ENCODE measurements around the gene HECW1.
"Not testable (repeated sequence)": the region's sequence is repeated elsewhere in the genome, so short reads cannot be mapped to it uniquely, and the experiment has no call there.

HECW1 gene

DNA sequence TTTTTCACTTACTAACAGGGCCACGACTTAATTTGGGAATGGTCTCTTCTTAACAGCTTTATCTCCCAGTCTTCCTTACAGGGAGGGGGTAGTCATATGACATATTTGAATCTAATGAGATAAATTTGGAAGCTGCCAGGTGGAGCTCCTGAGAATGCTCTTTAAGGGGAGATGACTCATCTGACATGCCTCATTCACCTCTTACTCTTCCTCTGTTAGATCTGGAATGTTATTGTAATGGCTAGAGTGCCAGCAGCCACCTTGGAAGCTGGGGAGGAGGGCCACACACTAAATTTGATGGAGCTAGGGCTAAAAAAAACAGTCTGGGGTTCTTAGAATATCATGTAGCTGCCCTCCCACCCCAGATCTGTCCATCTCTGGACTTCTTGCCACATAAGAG is 22.7 kb downstream of the HECW1 start:
- Histone ChIP-seq H3K4me1 (ENCODE audit: insufficient read depth, low read length) (no peaks in the 10 kb centered on the region), H3K27ac (ENCODE audit: low read depth, low read length) (no peak overlapping the region), H3K36me3 (ENCODE audit: insufficient read depth, low read length) (no peaks in the 10 kb centered on the region), H3K4me3 (ENCODE audit: low read depth in 1 of 2, low read length in 2 of 2) (no peak overlapping the region), H3K27me3 (ENCODE audit: control insufficient read depth in 1 of 2, insufficient read depth in 2 of 2, low read length in 2 of 2) (no peaks in the 10 kb centered on the region), H3K9ac (ENCODE audit: low read length) (no peak overlapping the region), H3K9me3 (ENCODE audit: low read length) (no peaks in the 10 kb centered on the region)

GRCh38 chr7:43136064-43136463 is 23.6 kb downstream of the HECW1 start:
- no peaks in the 10 kb centered on the region for H3K4me1 ChIP-seq (ENCODE audit: insufficient read depth, low read length)
- H3K9me3 ChIP-seq (ENCODE audit: low read length) = no peaks in the 10 kb centered on the region
- no peaks in the 10 kb centered on the region for H3K36me3 ChIP-seq (ENCODE audit: insufficient read depth, low read length)
- no peaks in the 10 kb centered on the region for H3K27me3 ChIP-seq (ENCODE audit: control insufficient read depth in 1 of 2, insufficient read depth in 2 of 2, low read length in 2 of 2)
- H3K27ac ChIP-seq (ENCODE audit: low read depth, low read length) = no peak overlapping the region
- no peak overlapping the region for H3K4me3 ChIP-seq (ENCODE audit: low read depth in 1 of 2, low read length in 2 of 2)
- no peak overlapping the region for H3K9ac ChIP-seq (ENCODE audit: low read length)

DNA sequence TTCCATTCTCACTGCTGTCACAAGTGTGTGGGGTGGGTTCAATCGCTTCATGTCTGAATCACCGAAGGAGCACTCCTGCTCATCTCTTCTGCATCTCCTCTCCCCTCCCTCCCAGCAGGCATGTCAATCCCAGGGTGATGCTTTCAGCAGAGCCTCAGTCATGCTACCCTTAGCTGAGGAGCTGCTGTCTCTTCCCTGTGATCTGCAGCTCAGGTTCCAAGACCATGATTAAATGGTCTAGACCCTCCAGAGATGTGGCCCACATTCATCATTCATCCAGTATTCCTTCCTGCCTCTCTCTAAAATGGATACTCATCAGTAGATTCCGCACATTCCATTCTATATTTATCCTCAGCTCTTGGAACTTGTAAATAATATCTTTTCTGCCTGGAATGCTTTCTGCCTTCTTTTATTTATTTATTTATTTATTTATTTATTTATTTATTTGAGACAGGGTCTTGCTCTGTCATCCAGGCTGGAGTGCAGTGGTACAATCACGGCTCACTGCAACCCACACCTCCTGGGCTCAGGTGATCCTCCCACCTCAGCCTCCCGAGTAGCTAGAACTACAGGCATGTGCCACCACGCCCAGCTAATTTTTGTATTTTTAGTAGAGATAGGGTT is 24.8 kb downstream of the HECW1 start:
- H3K27me3 ChIP-seq (ENCODE audit: control insufficient read depth in 1 of 2, insufficient read depth in 2 of 2, low read length in 2 of 2); H3K4me3 ChIP-seq (ENCODE audit: low read depth in 1 of 2, low read length in 2 of 2); H3K9me3 ChIP-seq (ENCODE audit: low read length); H3K27ac ChIP-seq (ENCODE audit: low read depth, low read length); H3K9ac ChIP-seq (ENCODE audit: low read length); H3K4me1 ChIP-seq (ENCODE audit: insufficient read depth, low read length); H3K36me3 ChIP-seq (ENCODE audit: insufficient read depth, low read length): not testable (repeated sequence)

DNA sequence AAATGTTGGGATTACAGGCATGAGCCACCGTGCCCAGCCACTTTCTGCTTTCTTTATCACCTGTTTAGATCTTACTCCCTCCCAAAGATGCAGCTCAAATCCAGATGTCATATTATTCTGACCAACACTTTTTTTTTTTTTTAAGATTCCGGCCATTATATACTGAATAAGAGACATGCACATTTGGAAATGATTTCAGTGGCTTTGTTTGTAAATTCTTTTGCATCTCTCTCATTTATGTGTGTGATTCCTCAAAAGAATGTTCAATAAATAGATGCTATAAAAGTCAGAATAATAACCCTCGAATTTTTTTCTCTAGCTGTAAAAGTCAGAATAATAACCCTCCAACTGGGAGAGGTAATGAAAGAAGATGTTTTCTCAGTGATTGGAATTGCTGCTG is 25.4 kb downstream of the HECW1 start:
- no peak overlapping the region for H3K9ac ChIP-seq (ENCODE audit: low read length)
- H3K27me3 ChIP-seq (ENCODE audit: control insufficient read depth in 1 of 2, insufficient read depth in 2 of 2, low read length in 2 of 2) = no peaks in the 10 kb centered on the region
- H3K36me3 ChIP-seq (ENCODE audit: insufficient read depth, low read length) = no peaks in the 10 kb centered on the region
- no peaks in the 10 kb centered on the region for H3K4me1 ChIP-seq (ENCODE audit: insufficient read depth, low read length)
- H3K27ac ChIP-seq (ENCODE audit: low read depth, low read length) = no peak overlapping the region
- no peaks in the 10 kb centered on the region for H3K9me3 ChIP-seq (ENCODE audit: low read length)
- H3K4me3 ChIP-seq (ENCODE audit: low read depth in 1 of 2, low read length in 2 of 2) = no peak overlapping the region

- Histone ChIP-seq H3K4me1 (ENCODE audit: insufficient read depth, low read length) (no peaks in the 10 kb centered on the region), H3K36me3 (ENCODE audit: insufficient read depth, low read length) (no peaks in the 10 kb centered on the region), H3K9ac (ENCODE audit: low read length) (no peak overlapping the region), H3K27me3 (ENCODE audit: control insufficient read depth in 1 of 2, insufficient read depth in 2 of 2, low read length in 2 of 2) (no peaks in the 10 kb centered on the region), H3K4me3 (ENCODE audit: low read depth in 1 of 2, low read length in 2 of 2) (no peak overlapping the region), H3K27ac (ENCODE audit: low read depth, low read length) (no peak overlapping the region), H3K9me3 (ENCODE audit: low read length) (no peaks in the 10 kb centered on the region)
Observed at GRCh38 chr7:43138710-43139109, 26.3 kb downstream of the HECW1 start.

GRCh38 chr7:43139137-43139536 is 26.7 kb downstream of the HECW1 start:
- H3K9ac ChIP-seq (ENCODE audit: low read length) = no peak overlapping the region
- no peak overlapping the region for H3K4me3 ChIP-seq (ENCODE audit: low read depth in 1 of 2, low read length in 2 of 2)
- H3K9me3 ChIP-seq (ENCODE audit: low read length) = no peaks in the 10 kb centered on the region
- H3K27ac ChIP-seq (ENCODE audit: low read depth, low read length) = no peak overlapping the region
- no peaks in the 10 kb centered on the region for H3K36me3 ChIP-seq (ENCODE audit: insufficient read depth, low read length)
- H3K4me1 ChIP-seq (ENCODE audit: insufficient read depth, low read length) = no peaks in the 10 kb centered on the region
- no peaks in the 10 kb centered on the region for H3K27me3 ChIP-seq (ENCODE audit: control insufficient read depth in 1 of 2, insufficient read depth in 2 of 2, low read length in 2 of 2)

GRCh38 chr7:43140186-43140585 is 27.7 kb downstream of the HECW1 start:
- no peak overlapping the region for H3K9ac ChIP-seq (ENCODE audit: low read length)
- no peaks in the 10 kb centered on the region for H3K4me1 ChIP-seq (ENCODE audit: insufficient read depth, low read length)
- no peaks in the 10 kb centered on the region for H3K9me3 ChIP-seq (ENCODE audit: low read length)
- H3K27ac ChIP-seq (ENCODE audit: low read depth, low read length) = no peak overlapping the region
- H3K4me3 ChIP-seq (ENCODE audit: low read depth in 1 of 2, low read length in 2 of 2) = no peak overlapping the region
- H3K36me3 ChIP-seq (ENCODE audit: insufficient read depth, low read length) = no peaks in the 10 kb centered on the region
- H3K27me3 ChIP-seq (ENCODE audit: control insufficient read depth in 1 of 2, insufficient read depth in 2 of 2, low read length in 2 of 2) = no peaks in the 10 kb centered on the region

- Histone ChIP-seq H3K4me1 (ENCODE audit: insufficient read depth, low read length) (no peaks in the 10 kb centered on the region), H3K36me3 (ENCODE audit: insufficient read depth, low read length) (no peaks in the 10 kb centered on the region), H3K27ac (ENCODE audit: low read depth, low read length) (no peak overlapping the region), H3K9ac (ENCODE audit: low read length) (no peak overlapping the region), H3K9me3 (ENCODE audit: low read length) (no peaks in the 10 kb centered on the region), H3K4me3 (ENCODE audit: low read depth in 1 of 2, low read length in 2 of 2) (no peak overlapping the region), H3K27me3 (ENCODE audit: control insufficient read depth in 1 of 2, insufficient read depth in 2 of 2, low read length in 2 of 2) (no peaks in the 10 kb centered on the region)
Observed at GRCh38 chr7:43141091-43141490, 28.6 kb downstream of the HECW1 start.

GRCh38 chr7:43142703-43143102 is 30.3 kb downstream of the HECW1 start:
- Histone ChIP-seq H3K27ac (ENCODE audit: low read depth, low read length) (no peak overlapping the region), H3K36me3 (ENCODE audit: insufficient read depth, low read length) (no peaks in the 10 kb centered on the region), H3K4me1 (ENCODE audit: insufficient read depth, low read length) (no peaks in the 10 kb centered on the region), H3K9ac (ENCODE audit: low read length) (no peak overlapping the region), H3K27me3 (ENCODE audit: control insufficient read depth in 1 of 2, insufficient read depth in 2 of 2, low read length in 2 of 2) (no peaks in the 10 kb centered on the region), H3K9me3 (ENCODE audit: low read length) (no peaks in the 10 kb centered on the region), H3K4me3 (ENCODE audit: low read depth in 1 of 2, low read length in 2 of 2) (no peak overlapping the region)

DNA sequence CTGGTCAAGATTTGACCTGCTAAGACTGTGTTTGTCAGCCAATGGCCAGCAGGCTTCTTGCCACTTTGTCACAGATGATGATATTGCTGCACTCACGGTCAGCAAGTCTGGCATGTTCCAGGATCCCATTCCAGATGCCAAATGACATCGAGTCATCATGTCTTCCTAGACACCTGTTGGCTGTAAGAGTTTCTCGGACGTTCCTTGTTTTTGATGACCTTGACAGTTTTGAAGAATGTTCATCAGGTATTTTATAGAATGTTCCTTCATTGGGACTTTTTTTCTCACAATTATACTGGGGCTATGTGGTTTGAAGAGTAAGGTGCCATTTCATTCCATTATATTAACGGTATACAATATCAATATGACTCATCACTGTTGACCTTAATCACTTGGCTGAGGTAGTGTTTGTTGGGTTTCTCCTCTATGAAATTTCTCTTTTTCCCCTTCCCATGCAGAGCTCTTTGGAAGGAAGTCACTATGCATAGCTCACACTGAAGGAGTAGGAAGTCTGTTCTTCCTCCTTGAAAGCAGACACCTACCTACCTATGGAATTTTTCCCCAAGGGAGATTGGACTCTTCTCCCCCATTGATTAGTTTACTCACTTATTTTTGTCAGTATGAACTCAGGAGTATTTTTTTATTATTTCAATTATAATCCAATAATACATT is 31.6 kb downstream of the HECW1 start:
- H3K27me3 ChIP-seq (ENCODE audit: control insufficient read depth in 1 of 2, insufficient read depth in 2 of 2, low read length in 2 of 2) = no peaks in the 10 kb centered on the region

DNA sequence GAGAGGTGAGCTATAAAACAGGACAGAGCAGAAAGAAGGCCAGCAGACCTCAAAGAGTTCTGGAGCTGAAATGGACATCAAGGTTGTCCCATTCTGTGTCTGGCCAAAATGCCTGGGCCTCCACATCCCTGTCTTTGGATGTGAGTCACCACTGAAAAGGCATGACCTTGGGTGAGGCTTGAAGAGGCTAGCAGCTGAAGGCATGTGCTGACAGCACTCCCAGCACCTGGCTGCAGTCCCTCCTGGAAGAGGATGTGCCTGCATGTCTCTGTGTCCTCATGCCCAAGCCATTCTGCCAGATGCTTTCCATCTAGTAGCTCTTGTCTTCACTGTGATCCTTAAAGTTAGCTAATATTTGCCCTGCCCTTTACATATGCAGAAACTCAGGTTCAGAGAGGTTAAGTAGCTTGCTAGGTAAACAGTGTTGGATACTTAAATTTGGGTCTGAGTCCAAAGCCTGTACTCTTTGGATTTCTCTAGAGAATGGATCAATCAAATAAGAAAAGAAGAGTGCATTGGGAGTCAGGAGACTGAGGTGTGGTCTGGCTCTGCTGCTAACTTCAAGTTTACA is 35.8 kb downstream of the HECW1 start:
- H3K36me3 ChIP-seq (ENCODE audit: insufficient read depth, low read length) = no peaks in the 10 kb centered on the region
- no peaks in the 10 kb centered on the region for H3K9me3 ChIP-seq (ENCODE audit: low read length)
- no peaks in the 10 kb centered on the region for H3K4me1 ChIP-seq (ENCODE audit: insufficient read depth, low read length)
- H3K4me3 ChIP-seq (ENCODE audit: low read depth in 1 of 2, low read length in 2 of 2) = no peak overlapping the region
- H3K9ac ChIP-seq (ENCODE audit: low read length) = no peak overlapping the region
- H3K27me3 ChIP-seq (ENCODE audit: control insufficient read depth in 1 of 2, insufficient read depth in 2 of 2, low read length in 2 of 2) = no peaks in the 10 kb centered on the region
- H3K27ac ChIP-seq (ENCODE audit: low read depth, low read length) = no peak overlapping the region

More for the DNA sequence above, 31.6 kb downstream of the HECW1 start:
- Histone ChIP-seq H3K9me3 (ENCODE audit: low read length) (no peaks in the 10 kb centered on the region), H3K36me3 (ENCODE audit: insufficient read depth, low read length) (no peaks in the 10 kb centered on the region), H3K4me3 (ENCODE audit: low read depth in 1 of 2, low read length in 2 of 2) (no peak overlapping the region), H3K9ac (ENCODE audit: low read length) (no peak overlapping the region), H3K4me1 (ENCODE audit: insufficient read depth, low read length) (no peaks in the 10 kb centered on the region), H3K27ac (ENCODE audit: low read depth, low read length) (no peak overlapping the region)

DNA sequence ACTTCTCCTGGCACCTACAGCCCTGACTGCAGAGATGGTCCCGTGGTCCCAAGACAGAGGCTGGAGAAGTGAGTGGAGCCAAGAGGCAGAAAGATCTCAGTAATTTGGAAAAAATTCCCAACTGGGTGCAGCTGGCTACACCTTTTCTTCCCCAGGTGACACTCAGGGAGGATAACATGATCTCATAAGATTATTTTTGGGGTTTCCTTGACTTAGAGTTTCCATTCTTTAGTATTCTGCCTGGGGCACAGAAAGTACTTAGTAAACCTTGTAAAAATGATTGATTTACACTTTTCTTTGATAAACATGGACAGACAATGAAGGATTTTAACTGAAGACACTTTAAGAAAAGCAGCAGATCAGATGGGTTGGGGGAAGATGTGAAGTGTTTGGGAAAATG is 38.6 kb downstream of the HECW1 start:
- no peaks in the 10 kb centered on the region for H3K27me3 ChIP-seq (ENCODE audit: control insufficient read depth in 1 of 2, insufficient read depth in 2 of 2, low read length in 2 of 2)
- H3K9ac ChIP-seq (ENCODE audit: low read length) = no peak overlapping the region
- no peaks in the 10 kb centered on the region for H3K36me3 ChIP-seq (ENCODE audit: insufficient read depth, low read length)
- H3K4me1 ChIP-seq (ENCODE audit: insufficient read depth, low read length) = no peaks in the 10 kb centered on the region
- H3K27ac ChIP-seq (ENCODE audit: low read depth, low read length) = no peak overlapping the region
- H3K9me3 ChIP-seq (ENCODE audit: low read length) = no peaks in the 10 kb centered on the region
- H3K4me3 ChIP-seq (ENCODE audit: low read depth in 1 of 2, low read length in 2 of 2) = no peak overlapping the region
